Stimulated activated CD4-positive, alpha-beta T cell treated with anti-CD3 and anti-CD28 coated beads, Interleukin-15, amount 100 ng/mL, for 48 hours (primary cell): ENCODE data around the gene RNASE1.
"Not testable (repeated sequence)": the region's sequence is repeated elsewhere in the genome, so short reads cannot be mapped to it uniquely, and the experiment has no call there.

Source experiments
- DNase-seq, 2 donors: peaks; one replicate each; pipeline ENCODE4 v3.0.0-alpha.2; 2020; ENCODE audit warnings: low read depth in 2 of 2

RNASE1 gene

DNA sequence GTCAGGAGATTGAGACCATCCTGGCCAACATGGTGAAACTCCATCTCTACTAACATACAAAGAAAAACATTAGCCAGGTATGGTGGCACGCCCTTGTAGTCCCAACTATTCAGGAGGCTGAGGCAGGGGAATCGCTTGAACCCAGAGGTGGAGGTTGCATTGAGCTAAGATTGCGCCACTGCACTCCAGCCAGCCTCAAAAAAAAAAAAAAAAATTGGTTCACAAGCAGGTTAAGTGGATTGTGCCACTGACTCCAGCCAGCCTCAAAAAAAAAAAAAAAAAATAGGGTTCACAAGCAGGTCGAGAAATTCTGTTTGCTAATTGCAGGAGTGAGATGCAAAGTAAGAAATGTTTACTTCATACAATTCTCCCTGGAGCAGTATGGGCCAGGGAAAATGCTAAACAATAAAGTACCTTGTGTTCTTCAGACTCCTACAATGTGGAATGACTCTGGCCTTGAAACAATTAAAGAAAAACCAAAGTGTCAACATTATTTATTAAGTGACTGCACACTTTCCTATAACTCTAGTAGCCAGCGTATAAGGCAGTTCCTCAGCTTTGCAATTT lies 28.3 kb downstream of the RNASE1 start:
- no peak for DNase-seq

DNA sequence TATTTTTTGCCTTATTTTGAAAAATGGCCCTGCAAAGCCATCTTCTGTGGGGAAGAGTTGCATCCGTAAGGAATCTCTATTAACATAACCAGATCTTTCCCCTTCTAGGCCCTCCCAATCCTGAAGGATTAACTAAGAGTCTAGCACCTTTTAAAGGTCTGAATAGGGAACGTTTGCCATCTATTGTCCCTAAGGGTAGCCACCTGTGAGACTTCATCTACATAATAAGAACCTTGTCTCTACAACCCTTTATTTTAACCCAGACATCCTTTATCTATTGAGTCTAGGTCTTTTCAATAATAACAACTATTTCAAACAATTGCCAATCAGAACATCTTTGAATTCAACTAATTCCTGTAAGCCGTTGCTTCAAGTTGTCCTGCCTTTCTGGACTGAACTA lies 30.0 kb downstream of the RNASE1 start:
- DNase-seq: no peak

- DNase-seq: no peak
Observed at GRCh38 chr14:20769421-20769820, 33.2 kb downstream of the RNASE1 start.

GRCh38 chr14:20768593-20768892 lies 34.1 kb downstream of the RNASE1 start:
- no peak for DNase-seq

- no peak for DNase-seq
Observed at GRCh38 chr14:20760950-20761349, 41.7 kb downstream of the RNASE1 start.

DNA sequence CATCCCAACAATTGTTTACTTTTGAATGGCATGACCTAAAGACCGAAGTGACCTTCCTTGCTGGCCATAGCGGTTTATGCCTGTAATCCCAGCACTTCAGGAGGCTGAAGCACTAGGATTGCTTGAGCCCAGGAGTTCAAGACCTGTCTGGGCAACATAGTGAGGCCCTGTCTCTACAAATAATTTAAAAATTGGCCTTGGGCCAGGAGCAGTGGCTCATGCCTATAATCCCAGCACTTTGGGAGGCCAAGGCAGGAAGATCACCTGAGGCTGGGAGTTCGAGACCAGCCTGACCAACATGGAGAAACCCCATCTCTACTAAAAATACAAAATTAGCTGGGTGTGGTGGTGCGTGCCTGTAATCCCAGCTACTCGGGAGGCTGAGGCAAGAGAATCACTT lies 43.2 kb downstream of the RNASE1 start:
- DNase-seq: not testable (repeated sequence)

- DNase-seq: no peak
Observed at GRCh38 chr14:20757965-20758364, 44.7 kb downstream of the RNASE1 start.

DNA sequence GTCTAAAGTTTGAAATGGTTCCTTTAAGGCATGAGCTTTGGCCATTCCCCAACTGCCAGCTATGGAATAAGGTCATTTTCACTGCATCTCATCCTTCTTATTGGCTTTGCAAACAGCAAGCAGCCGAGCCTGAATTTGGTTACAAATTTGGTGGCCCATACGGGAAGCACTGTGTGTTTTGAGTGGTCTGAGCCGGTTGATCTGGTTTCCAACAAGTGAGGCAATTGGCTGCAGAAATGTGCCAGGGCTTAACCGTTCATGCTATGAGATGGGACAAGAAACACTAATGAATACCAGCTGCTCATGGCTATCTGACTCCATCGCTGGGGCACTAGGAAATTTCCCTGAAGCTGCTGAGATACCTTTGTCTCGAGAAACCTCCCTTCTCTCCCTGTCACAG lies 47.6 kb downstream of the RNASE1 start:
- no peak for DNase-seq

DNA sequence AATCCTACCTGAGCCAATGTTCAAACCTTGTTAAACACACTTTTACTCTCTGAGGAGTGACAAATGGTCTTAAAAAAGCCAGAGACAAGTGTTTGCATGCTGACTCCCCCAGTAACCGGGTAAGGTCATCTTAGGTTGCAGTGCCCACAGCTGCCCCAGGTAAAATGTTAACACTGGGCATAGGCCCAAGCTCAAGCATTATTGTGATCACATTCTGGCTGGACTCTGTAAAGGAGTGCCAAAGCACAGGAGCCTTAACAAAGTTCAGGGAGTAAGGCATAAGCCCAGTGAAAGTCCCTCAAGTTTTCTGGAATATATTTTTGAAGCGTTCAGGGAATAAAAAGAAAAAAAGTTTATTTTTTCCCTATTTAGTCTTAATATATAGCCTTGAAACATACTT lies 48.3 kb downstream of the RNASE1 start:
- DNase-seq: no peak

GRCh38 chr14:20751963-20752562 lies 50.6 kb downstream of the RNASE1 start:
- no peak for DNase-seq
